H1 (cell line): ENCODE results near the gene ZMYND15. TPM values are rescaled to one million over a fixed set of nuclear protein-coding genes. Genes with fewer than 3 reads are reported as not detected.

Experiments used
- CTCF ChIA-PET: fragments of 300-600 bp; sonication (Branson Sonifier 250); formaldehyde crosslinking; loops from one replicate; lab custom pipeline; 2021; ENCODE audit not compliant: partially characterized antibody; lab: Charles Lee
- POLR2A ChIA-PET: fragments of 300-600 bp; sonication (Branson Sonifier 250); formaldehyde crosslinking; loops from one replicate; lab custom pipeline; 2021; ENCODE audit warnings: inconsistent platforms; ENCODE audit not compliant: partially characterized antibody; lab: Charles Lee
- DNase-seq, 2 experiments: peaks; one replicate each; pipeline versions ENCODE4 v3.0.0 to v3.0.0-alpha.2; 2010 to 2022; ENCODE audit warnings: low spot score in 2 of 2, low read depth in 1 of 2, mixed read lengths in 1 of 2
- FAIRE-seq: peaks from 2 replicates; lab custom pipeline; 2011; peaks lifted over from hg19 to GRCh38; lab: Jason Lieb, UNC
- H2AFZ ChIP-seq: 2 replicates; pipeline ENCODE4 v1.8.1; 2012; ENCODE audit warnings: low read length, inconsistent platforms
- H2AK5ac ChIP-seq: 2 replicates; pipeline ENCODE4 v1.6.1; 2013; ENCODE audit warnings: low read depth, low read length
- H2BK120ac ChIP-seq: replicated peaks from 2 replicates; pipeline ENCODE3; 2013; ENCODE audit warnings: low read depth, low read length, inconsistent platforms
- H2BK12ac ChIP-seq: 2 replicates; pipeline ENCODE4 v1.6.1; 2013; ENCODE audit warnings: low read depth, low read length
- H2BK15ac ChIP-seq: 2 replicates; pipeline ENCODE4 v1.6.1; 2013; ENCODE audit warnings: low read length
- H2BK20ac ChIP-seq: 2 replicates; pipeline ENCODE4 v1.6.1; 2013; ENCODE audit warnings: low read length
- H2BK5ac ChIP-seq: 2 replicates; pipeline ENCODE4 v1.6.1; 2013; ENCODE audit warnings: low read depth, low read length
- H3K14ac ChIP-seq: 2 replicates; pipeline ENCODE4 v1.6.1; 2013; ENCODE audit warnings: inconsistent platforms; ENCODE audit not compliant: insufficient read length
- H3K18ac ChIP-seq: 2 replicates; pipeline ENCODE4 v1.6.1; 2013; ENCODE audit warnings: low read length; ENCODE audit errors: extremely low read depth
- H3K23ac ChIP-seq: 2 replicates; pipeline ENCODE4 v1.6.1; 2013; ENCODE audit warnings: inconsistent platforms; ENCODE audit not compliant: insufficient read length
- H3K23me2 ChIP-seq: 2 replicates; pipeline ENCODE4 v1.6.1; 2013; ENCODE audit warnings: low read depth, low read length
- H3K27ac ChIP-seq: 2 replicates; pipeline ENCODE4 v1.6.1; 2011; ENCODE audit warnings: low read depth, low read length, inconsistent platforms
- H3K27me3 ChIP-seq, 4 experiments: replicated peaks in 1 of 4; 1 replicate in 1 of 4; 2 replicates in 3 of 4; pipeline versions ENCODE4 v1.6.1 to v1.8.1; 2011 to 2013; ENCODE audit warnings: low read length in 3 of 4, mild to moderate bottlenecking in 3 of 4, inconsistent platforms in 2 of 4, mixed read lengths in 2 of 4, moderate library complexity in 1 of 4; ENCODE audit not compliant: control insufficient read depth in 3 of 4, insufficient read depth in 3 of 4; ENCODE audit errors: extremely low read depth in 1 of 4
- H3K36me3 ChIP-seq, 4 experiments: 2 replicates each; pipeline versions ENCODE4 v1.6.1 to v1.8.1; 2011 to 2013; ENCODE audit warnings: mild to moderate bottlenecking in 4 of 4, low read length in 3 of 4, moderate library complexity in 2 of 4, control low read depth in 1 of 4, inconsistent platforms in 1 of 4; ENCODE audit not compliant: insufficient read depth in 4 of 4, control insufficient read depth in 2 of 4
- H3K4ac ChIP-seq: replicated peaks from 2 replicates; pipeline ENCODE3; 2013; ENCODE audit warnings: low read length, low read depth, mixed read lengths, inconsistent platforms; ENCODE audit not compliant: insufficient read length
- H3K4me1 ChIP-seq, 4 experiments: replicated peaks in 1 of 4; 1 replicate in 1 of 4; 2 replicates in 3 of 4; pipeline versions ENCODE4 v1.6.1 to v1.8.1; 2011 to 2013; ENCODE audit warnings: low read length in 3 of 4, inconsistent platforms in 2 of 4, mixed read lengths in 1 of 4; ENCODE audit not compliant: insufficient read depth in 4 of 4, control insufficient read depth in 3 of 4
- H3K4me2 ChIP-seq, 2 experiments: 2 replicates each; pipeline versions ENCODE4 v1.6.1 to v1.8.1; 2011 to 2013; ENCODE audit warnings: low read depth in 2 of 2, low read length in 2 of 2, control low read depth in 1 of 2, inconsistent platforms in 1 of 2, mild to moderate bottlenecking in 1 of 2; ENCODE audit not compliant: insufficient read depth in 1 of 2
- H3K4me3 ChIP-seq, 4 experiments: fragments of 200-600, 300-600 bp in 1 of 4; sonication (generic), shearing (Covaris generic), sonication (Bioruptor Twin) in 1 of 4; 2 replicates each; pipeline versions ENCODE4 v1.5.1 to v1.8.1; 2011 to 2016; ENCODE audit warnings: low read length in 4 of 4, low read depth in 3 of 4, control low read depth in 2 of 4, inconsistent platforms in 2 of 4, mild to moderate bottlenecking in 2 of 4, mixed read lengths in 1 of 4, moderate library complexity in 1 of 4; ENCODE audit not compliant: insufficient read depth in 2 of 4; ENCODE audit errors: extremely low read depth in 1 of 4
- H3K56ac ChIP-seq: replicated peaks from 2 replicates; pipeline ENCODE3; 2013; ENCODE audit warnings: low read depth, mild to moderate bottlenecking, mixed read lengths, low read length, inconsistent platforms; ENCODE audit not compliant: insufficient read length
- H3K79me1 ChIP-seq: 2 replicates; pipeline ENCODE4 v1.6.1; 2013; ENCODE audit warnings: low read depth, low read length, control low read depth
- H3K79me2 ChIP-seq, 2 experiments: 2 replicates each; pipeline versions ENCODE4 v1.6.1 to v1.8.1; 2012 to 2013; ENCODE audit warnings: low read length in 2 of 2, mild to moderate bottlenecking in 2 of 2, inconsistent platforms in 1 of 2; ENCODE audit not compliant: insufficient read depth in 2 of 2, control insufficient read depth in 1 of 2
- H3K9ac ChIP-seq, 4 experiments: replicated peaks in 1 of 4; 1 replicate in 1 of 4; 2 replicates in 3 of 4; pipeline versions ENCODE4 v1.6.1 to v1.8.1; 2011 to 2013; ENCODE audit warnings: low read depth in 3 of 4, low read length in 3 of 4, control low read depth in 2 of 4, mild to moderate bottlenecking in 2 of 4, moderate library complexity in 2 of 4, inconsistent platforms in 1 of 4; ENCODE audit errors: extremely low read depth in 1 of 4
- H3K9me3 ChIP-seq, 2 experiments: 2 replicates each; pipeline versions ENCODE4 v1.6.1 to v1.8.1; 2012 to 2013; ENCODE audit warnings: mild to moderate bottlenecking in 2 of 2, moderate library complexity in 2 of 2, control low read depth in 1 of 2, inconsistent platforms in 1 of 2, low read depth in 1 of 2, low read length in 1 of 2, mixed read lengths in 1 of 2; ENCODE audit not compliant: insufficient read depth in 2 of 2
- H4K20me1 ChIP-seq, 2 experiments: replicated peaks in 1 of 2; 2 replicates each; pipeline versions ENCODE3 to v1.8.1; 2011 to 2013; ENCODE audit warnings: inconsistent platforms in 2 of 2, low read length in 2 of 2, mild to moderate bottlenecking in 1 of 2; ENCODE audit not compliant: insufficient read depth in 2 of 2, control insufficient read depth in 1 of 2
- H4K5ac ChIP-seq: 2 replicates; pipeline ENCODE4 v1.6.1; 2013; ENCODE audit warnings: low read length, low read depth, mixed read lengths, inconsistent platforms; ENCODE audit not compliant: insufficient read length
- H4K8ac ChIP-seq: 2 replicates; pipeline ENCODE4 v1.8.0; 2013; ENCODE audit warnings: mild to moderate bottlenecking, moderate library complexity, low read length, inconsistent platforms; ENCODE audit not compliant: insufficient read depth; ENCODE audit errors: extremely low read depth
- H4K91ac ChIP-seq: replicated peaks from 2 replicates; pipeline ENCODE3; 2013; ENCODE audit warnings: low read length, mixed read lengths, inconsistent platforms; ENCODE audit not compliant: insufficient read length
- ASH2L ChIP-seq: fragments of 200-600, 300-600 bp; sonication (generic); IDR thresholded peaks from one replicate; pipeline ENCODE4 v1.7.1; 2017; ENCODE audit warnings: low read length
- BCL11A ChIP-seq, 2 experiments: IDR thresholded peaks; one replicate each; pipeline ENCODE4 v1.6.1; 2011; ENCODE audit warnings: low read depth in 2 of 2, low read length in 2 of 2, mild to moderate bottlenecking in 2 of 2
- CBX5 ChIP-seq: fragments of 300-800, 300-1000 bp; sonication (generic); IDR thresholded peaks from 2 replicates; pipeline ENCODE4 v1.7.1; 2016; ENCODE audit warnings: antibody characterized with exemption, low read length, low read depth
- CBX8 ChIP-seq: fragments of 300-800, 300-1000 bp; sonication (generic); IDR thresholded peaks from 2 replicates; pipeline ENCODE4 v1.7.1; 2016; ENCODE audit warnings: low read depth, low read length, borderline replicate concordance
- MAX ChIP-seq: IDR thresholded peaks from 2 replicates; pipeline ENCODE4 v1.6.1; 2012; ENCODE audit warnings: inconsistent platforms
- NRF1 ChIP-seq: IDR thresholded peaks from 2 replicates; pipeline ENCODE4 v1.6.1; 2011; ENCODE audit warnings: mild to moderate bottlenecking, low read depth, low read length, improper control_type of control experiment
- SIN3A ChIP-seq, 2 experiments: IDR thresholded peaks in 1 of 2; conservative IDR thresholded peaks in 1 of 2; 2 replicates each; pipeline ENCODE4 v1.6.1; 2011 to 2012; ENCODE audit warnings: low read length in 2 of 2, improper control_type of control experiment in 1 of 2, low read depth in 1 of 2, mild to moderate bottlenecking in 1 of 2
- WGBS, 2 experiments: shearing (Covaris generic) in 1 of 2; methylation state at CpG; one replicate each; pipeline versions ENCODE4 v1.1.6 to v1.1.7; 2013 to 2015; ENCODE audit warnings: low lambda C conversion rate in 2 of 2, mixed read lengths in 2 of 2, inconsistent platforms in 1 of 2, low coverage in 1 of 2, missing lambda C conversion rate in 1 of 2; ENCODE audit not compliant: insufficient replicate concordance in 2 of 2, insufficient coverage in 1 of 2, insufficient read length in 1 of 2; ENCODE audit errors: extremely low coverage in 1 of 2, missing lambda C conversion rate in 1 of 2; 5-methylcytosine and 5-hydroxymethylcytosine counted together
- polyA plus RNA-seq, 7 experiments: library from polyadenylated mRNA; depleted of rRNA in 3 of 7; stranded (reverse) in 5 of 7; unstranded in 2 of 7; fragments of >200 nt in 5 of 7; fragments of 200-250 nt in 2 of 7; gene quantifications; 1 replicate in 5 of 7; 2 replicates in 1 of 7; 4 replicates in 1 of 7; pipeline versions ENCODE4 v1.2.1 to v1.2.3, GENCODE V29; 2011 to 2013; ENCODE audit warnings: missing spikeins in 2 of 7, mixed read lengths in 2 of 7
- total RNA-seq: library from RNA; stranded (reverse); fragmentation: NEBNext Ultra II Directional; extraction: Animal tissue kit (Norgen Biotek cat#: 25700); gene quantifications from 2 replicates; pipeline ENCODE4 v1.2.1, GENCODE V29; 2021
- TF ChIP-seq, protein P1 (sequence below), 3 experiments: IDR thresholded peaks; 1 replicate in 2 of 3; 2 replicates in 1 of 3; pipeline versions ENCODE4 v1.5.1 to v1.6.1; 2011; ENCODE audit warnings: low read length in 3 of 3, mild to moderate bottlenecking in 3 of 3, inconsistent platforms in 2 of 3, low read depth in 1 of 3, moderate library complexity in 1 of 3; ENCODE audit not compliant: insufficient read depth in 1 of 3; ENCODE audit errors: control extremely low read depth in 1 of 3

The ZMYND15 gene
- total and polyA plus RNA-seq, 2 of the 8 experiments (the other 6 are each of a cell fraction or from before 2014, with no cell fraction given), result 0.53 to 0.58 TPM

DNA sequence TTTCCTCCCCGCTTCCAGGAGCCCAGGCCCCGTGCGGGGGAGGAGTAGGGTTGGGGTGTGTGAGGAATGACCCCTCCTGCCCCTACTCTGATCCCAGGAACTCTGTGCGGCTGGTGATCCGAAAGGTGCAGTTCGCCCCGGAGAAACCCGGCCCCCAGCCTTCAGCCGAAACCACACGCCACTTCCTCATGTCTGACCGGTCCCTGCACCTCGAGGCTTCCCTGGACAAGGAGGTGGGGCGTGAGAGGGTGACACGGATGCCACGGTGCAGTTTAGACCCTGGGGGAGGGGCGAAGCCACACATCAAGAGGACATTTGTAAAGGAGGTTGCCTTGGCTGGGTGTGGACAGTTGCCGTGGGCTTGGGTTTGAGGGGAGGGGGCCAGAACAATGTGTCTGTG lies 21.8 kb upstream of the ZMYND15 start:
- Histone ChIP-seq H3K4ac (no peak overlapping the region), H3K36me3 (peaks cover 0 to 36% (median 18%) of the 10 kb centered on the region in 4 experiments; a peak in 7 of 8 replicates), H2BK5ac (no peak overlapping the region), H3K27ac (no peak overlapping the region), H4K8ac (no peak overlapping the region), H2BK15ac (no peak overlapping the region), H3K14ac (no peak overlapping the region), H3K9me3 (no peaks in the 10 kb centered on the region), H3K18ac (no peak overlapping the region), H3K56ac (no peak overlapping the region), H2BK20ac (no peak overlapping the region), H4K20me1 (peaks cover 0 to 2% of the 10 kb centered on the region in 2 experiments), H3K79me1 (no peaks in the 10 kb centered on the region; the same call in 1 of the 2 replicates), H2BK120ac (no peak overlapping the region), H2BK12ac (no peak overlapping the region), H3K9ac (no peak overlapping the region), H3K27me3 (no peaks in the 10 kb centered on the region), H3K79me2 (peaks cover 0 to 3% of the 10 kb centered on the region in 2 experiments; a peak in 1 of 4 replicates), H3K4me2 (no peak overlapping the region), H3K23ac (no peak overlapping the region), H4K91ac (no peak overlapping the region), H2AK5ac (no peak overlapping the region), H3K23me2 (no peaks in the 10 kb centered on the region), H4K5ac (no peak overlapping the region), H3K4me1 (no peaks in the 10 kb centered on the region), H3K4me3 (no peak overlapping the region), H2AFZ (no peak overlapping the region)
- TF ChIP-seq CBX5, result no peak
- TF ChIP-seq BCL11A (IDR thresholded peaks at IDR 0.05; ENCODE audit: low read depth in 2 of 2, low read length in 2 of 2), result no peak
- no peak for TF ChIP-seq CBX8
- TF ChIP-seq, protein P1, sequence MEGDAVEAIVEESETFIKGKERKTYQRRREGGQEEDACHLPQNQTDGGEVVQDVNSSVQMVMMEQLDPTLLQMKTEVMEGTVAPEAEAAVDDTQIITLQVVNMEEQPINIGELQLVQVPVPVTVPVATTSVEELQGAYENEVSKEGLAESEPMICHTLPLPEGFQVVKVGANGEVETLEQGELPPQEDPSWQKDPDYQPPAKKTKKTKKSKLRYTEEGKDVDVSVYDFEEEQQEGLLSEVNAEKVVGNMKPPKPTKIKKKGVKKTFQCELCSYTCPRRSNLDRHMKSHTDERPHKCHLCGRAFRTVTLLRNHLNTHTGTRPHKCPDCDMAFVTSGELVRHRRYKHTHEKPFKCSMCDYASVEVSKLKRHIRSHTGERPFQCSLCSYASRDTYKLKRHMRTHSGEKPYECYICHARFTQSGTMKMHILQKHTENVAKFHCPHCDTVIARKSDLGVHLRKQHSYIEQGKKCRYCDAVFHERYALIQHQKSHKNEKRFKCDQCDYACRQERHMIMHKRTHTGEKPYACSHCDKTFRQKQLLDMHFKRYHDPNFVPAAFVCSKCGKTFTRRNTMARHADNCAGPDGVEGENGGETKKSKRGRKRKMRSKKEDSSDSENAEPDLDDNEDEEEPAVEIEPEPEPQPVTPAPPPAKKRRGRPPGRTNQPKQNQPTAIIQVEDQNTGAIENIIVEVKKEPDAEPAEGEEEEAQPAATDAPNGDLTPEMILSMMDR (IDR thresholded peaks at IDR 0.05; ENCODE audit: control extremely low read depth in 1 of 3, insufficient read depth in 1 of 3, low read depth in 1 of 3, low read length in 3 of 3), result no peak
- no peak for TF ChIP-seq NRF1
- no peak for TF ChIP-seq SIN3A (conservative IDR thresholded peaks at IDR 0.05 in 1 of 2, IDR thresholded peaks at IDR 0.05 in 1 of 2; ENCODE audit: low read depth in 1 of 2, low read length in 2 of 2)
- no peak for TF ChIP-seq MAX
- no peak for TF ChIP-seq ASH2L
- DNase-seq, result no peak
- FAIRE-seq, result no peak
- ChIA-PET CTCF (no interaction called here), POLR2A (no interaction called here)
- WGBS, 2 experiments, result 88% methylated on average over 16 of the region's 17 CpGs; no CpG with 5 or more reads in 1 of the 2 experiments
